ENCODE results near the gene PEAK1.

GRCh38 chr15:77187751-77188464, 232.0 kb downstream of the PEAK1 start:
- TF ChIP-seq CTCF (conservative IDR thresholded peaks at IDR 0.05 in 1 of 2, IDR thresholded peaks at IDR 0.05 in 1 of 2; ENCODE audit: low read depth in 1 of 2, low read length in 2 of 2) (no peak), EZH2 (IDR thresholded peaks at IDR 0.05; ENCODE audit: low read length, missing control alignments) (no peak)

Measured in fibroblast of lung (primary cell).